ENCODE results near the gene TMEM51. TPM values are rescaled to one million over a fixed set of nuclear protein-coding genes. Genes with fewer than 3 reads are reported as not detected.

TMEM51 gene
- total and polyA plus RNA-seq, 10 of the 15 experiments (the other 5 are each of a cell fraction or from before 2014, with no cell fraction given): 0.55 to 4.8 (median 3.1) TPM

- TF ChIP-seq BMI1 (IDR thresholded peaks at IDR 0.05; ENCODE audit: borderline replicate concordance): no peak
- no peak for TF ChIP-seq SMAD1 (IDR thresholded peaks at IDR 0.05; ENCODE audit: low read depth, partially characterized antibody)
- no peak for TF ChIP-seq ZNF687 (IDR thresholded peaks at IDR 0.05)
- no peak for TF ChIP-seq CREB1 (IDR thresholded peaks at IDR 0.05; ENCODE audit: low read depth)
- no peak for TF ChIP-seq SIX5 (IDR thresholded peaks at IDR 0.05; ENCODE audit: low read depth, low read length, severe bottlenecking)
- TF ChIP-seq CHD1 (IDR thresholded peaks at IDR 0.05; ENCODE audit: low read depth, low read length): no peak
- TF ChIP-seq MYC (IDR thresholded peaks at IDR 0.05; ENCODE audit: insufficient read depth, insufficient read length, insufficient replicate concordance, low read length, severe bottlenecking): no peak
- TF ChIP-seq FOS (IDR thresholded peaks at IDR 0.05; ENCODE audit: borderline replicate concordance, extremely low read depth, insufficient read length): no peak
Measured at GRCh38 chr1:15201849-15202551, 48.5 kb downstream of the TMEM51 start (continued).

All from GM12878 (cell line).